ENCODE data around the gene COPRS. TPM values are rescaled to one million over a fixed set of nuclear protein-coding genes. Genes with fewer than 3 reads are reported as not detected.

Gene COPRS
- total and polyA plus RNA-seq, 2 of the 4 experiments (the other 2 are of a cell fraction) = 95.3 to 123 TPM

DNA sequence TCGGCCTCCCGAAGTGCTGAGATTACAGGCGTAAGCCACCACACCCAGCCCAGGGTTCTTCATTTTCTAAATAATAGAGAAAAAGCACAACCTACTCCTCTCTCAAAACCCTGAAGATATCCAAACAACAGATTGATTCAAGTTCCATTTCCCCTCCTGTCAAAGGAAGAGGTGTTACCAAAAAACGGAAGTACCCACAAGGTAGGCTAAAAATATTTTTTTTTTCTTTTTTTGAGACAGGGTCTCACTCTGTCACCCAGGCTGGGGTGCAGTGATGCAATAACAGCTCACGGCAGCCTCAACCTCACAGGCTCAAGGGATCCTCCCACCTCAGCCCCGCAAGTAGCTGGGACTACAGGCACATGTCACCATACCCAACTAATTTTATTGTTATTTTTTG, 23.5 kb upstream of the COPRS start:
- WGBS, 2 experiments (ENCODE audit: extremely low coverage in 2 of 2, insufficient read length in 1 of 2) = 80% methylated on average over 1 of the region's 6 CpGs; no CpG with 5 or more reads in 1 of the 2 experiments
- no peak overlapping the region for H3K18ac ChIP-seq (ENCODE audit: low read depth, low read length)
- ChIA-PET CTCF (interaction anchor here (0.7 to 1.1 kb wide), 2 partner anchors 15 to 19 kb away, joined by 3 to 6 read pairs; partner anchors contain the start of gene UTP6), POLR2A (ENCODE audit: unreplicated experiment) (interaction anchor here (0.6 kb wide), 2 partner anchors 139 to 439 kb away, joined by 4 read pairs; no protein-coding TSS in a partner anchor)
- no peak for TF ChIP-seq MAFK (IDR thresholded peaks at IDR 0.05; ENCODE audit: low read depth, low read length)
- no peak for TF ChIP-seq RFX5 (IDR thresholded peaks at IDR 0.05; ENCODE audit: low read depth, low read length)
- no peak for TF ChIP-seq CEBPB (IDR thresholded peaks at IDR 0.05; ENCODE audit: low read depth, low read length)
- TF ChIP-seq MAZ (IDR thresholded peaks at IDR 0.05; ENCODE audit: borderline replicate concordance, low read depth, low read length) = no peak
- TF ChIP-seq FOS (IDR thresholded peaks at IDR 0.05; ENCODE audit: low read depth, low read length) = no peak
- TF ChIP-seq SMC3 (IDR thresholded peaks at IDR 0.05; ENCODE audit: low read depth, low read length) = no peak
- TF ChIP-seq MXI1 (IDR thresholded peaks at IDR 0.05; ENCODE audit: borderline replicate concordance, low read depth, low read length) = no peak
- TF ChIP-seq, protein P1, sequence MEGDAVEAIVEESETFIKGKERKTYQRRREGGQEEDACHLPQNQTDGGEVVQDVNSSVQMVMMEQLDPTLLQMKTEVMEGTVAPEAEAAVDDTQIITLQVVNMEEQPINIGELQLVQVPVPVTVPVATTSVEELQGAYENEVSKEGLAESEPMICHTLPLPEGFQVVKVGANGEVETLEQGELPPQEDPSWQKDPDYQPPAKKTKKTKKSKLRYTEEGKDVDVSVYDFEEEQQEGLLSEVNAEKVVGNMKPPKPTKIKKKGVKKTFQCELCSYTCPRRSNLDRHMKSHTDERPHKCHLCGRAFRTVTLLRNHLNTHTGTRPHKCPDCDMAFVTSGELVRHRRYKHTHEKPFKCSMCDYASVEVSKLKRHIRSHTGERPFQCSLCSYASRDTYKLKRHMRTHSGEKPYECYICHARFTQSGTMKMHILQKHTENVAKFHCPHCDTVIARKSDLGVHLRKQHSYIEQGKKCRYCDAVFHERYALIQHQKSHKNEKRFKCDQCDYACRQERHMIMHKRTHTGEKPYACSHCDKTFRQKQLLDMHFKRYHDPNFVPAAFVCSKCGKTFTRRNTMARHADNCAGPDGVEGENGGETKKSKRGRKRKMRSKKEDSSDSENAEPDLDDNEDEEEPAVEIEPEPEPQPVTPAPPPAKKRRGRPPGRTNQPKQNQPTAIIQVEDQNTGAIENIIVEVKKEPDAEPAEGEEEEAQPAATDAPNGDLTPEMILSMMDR (conservative IDR thresholded peaks at IDR 0.05; ENCODE audit: low read depth, low read length) = no peak
- H2AK5ac ChIP-seq (ENCODE audit: low read depth, low read length) = no peak overlapping the region
- H3K23ac ChIP-seq (ENCODE audit: low read depth, low read length) = no peak overlapping the region
- H3K4me1 ChIP-seq (ENCODE audit: control insufficient read depth, insufficient read depth, low read length) = no peaks in the 10 kb centered on the region
- H4K5ac ChIP-seq (ENCODE audit: low read depth, low read length) = no peak overlapping the region
- intact Hi-C loops (cut with micrococcal nuclease) (no loop called here), in situ Hi-C loops (cut with MboI; ENCODE audit: low sequenced_read_pairs) (no loop called here), dilution Hi-C loops (cut with HindIII; ENCODE audit: low sequenced_read_pairs, unreplicated experiment) (no loop called here)
- H3K9me1 ChIP-seq (ENCODE audit: insufficient read depth, low read length) = peaks cover 2% of the 10 kb centered on the region; the same call in 1 of the 2 replicates
- H3K79me1 ChIP-seq (ENCODE audit: low read depth in 1 of 2, low read length in 2 of 2) = no peaks in the 10 kb centered on the region
- H3K4me2 ChIP-seq (ENCODE audit: low read depth, low read length) = no peak overlapping the region
- no peak overlapping the region for H2AK9ac ChIP-seq (replicated peaks; ENCODE audit: low read depth, low read length, poor library complexity)
- no peaks in the 10 kb centered on the region for H3K27me3 ChIP-seq (ENCODE audit: control insufficient read depth, insufficient read depth, low read length)
- no peak overlapping the region for H3K27ac ChIP-seq (ENCODE audit: insufficient read depth, low read length)
- ATAC-seq (ENCODE audit: low read depth) (no peak), DNase-seq (no peak)
- no peak overlapping the region for H3K14ac ChIP-seq (replicated peaks; ENCODE audit: low read depth, low read length)
- H3K4ac ChIP-seq (ENCODE audit: low read depth, low read length) = no peak overlapping the region
- no peaks in the 10 kb centered on the region for H4K20me1 ChIP-seq (ENCODE audit: insufficient read depth, low read length)
- H3K36me3 ChIP-seq (ENCODE audit: control insufficient read depth, insufficient read depth, low read length) = peaks cover 53% of the 10 kb centered on the region
- H2BK20ac ChIP-seq (ENCODE audit: low read depth, low read length) = no peak overlapping the region
- H2BK5ac ChIP-seq (ENCODE audit: low read depth, low read length, poor library complexity, severe bottlenecking) = no peak overlapping the region
- no TSS peak for BruUV-seq (replicated peaks)
- no peak overlapping the region for H2BK15ac ChIP-seq (ENCODE audit: low read depth, low read length)
- no peak overlapping the region for H4K8ac ChIP-seq (ENCODE audit: low read depth in 2 of 2, low read length in 2 of 2)
- H2BK120ac ChIP-seq (ENCODE audit: low read depth, low read length) = no peak overlapping the region
- H3K4me3 ChIP-seq (ENCODE audit: insufficient read depth, low read depth, low read length) = no peak overlapping the region
- H2AFZ ChIP-seq (replicated peaks; ENCODE audit: low read length, poor library complexity) = no peak overlapping the region
- H4K91ac ChIP-seq (ENCODE audit: insufficient read depth, low read depth, low read length) = no peak overlapping the region
- H3K9me3 ChIP-seq (ENCODE audit: control insufficient read depth, insufficient read depth, low read length) = no peaks in the 10 kb centered on the region
- no peak overlapping the region for H3K9ac ChIP-seq (ENCODE audit: low read depth, low read length)
- H3K56ac ChIP-seq (ENCODE audit: extremely low read depth, insufficient read depth, low read length) = no peak overlapping the region
